ENCODE results near the gene EOLA2. TPM values are rescaled to one million over a fixed set of nuclear protein-coding genes. Genes with fewer than 3 reads are reported as not detected.

EOLA2 gene
- total and polyA plus RNA-seq, 2 of the 8 experiments (the other 6 are each of a cell fraction or from before 2014, with no cell fraction given) = 19.0 to 22.5 TPM

GRCh38 chrX:149938427-149938880, at the start of gene EOLA2 (continued):
- TF ChIP-seq, protein P1, sequence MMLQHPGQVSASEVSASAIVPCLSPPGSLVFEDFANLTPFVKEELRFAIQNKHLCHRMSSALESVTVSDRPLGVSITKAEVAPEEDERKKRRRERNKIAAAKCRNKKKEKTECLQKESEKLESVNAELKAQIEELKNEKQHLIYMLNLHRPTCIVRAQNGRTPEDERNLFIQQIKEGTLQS (IDR thresholded peaks at IDR 0.05; ENCODE audit: insufficient read depth, low read depth, low read length) = no peak
- TF ChIP-seq SP1 (IDR thresholded peaks at IDR 0.05; ENCODE audit: low read depth, low read length) = 0 out of 2 replicates have a peak, but pooled peaks have one; percentile 23
- TF ChIP-seq EZH2 (IDR thresholded peaks at IDR 0.05; ENCODE audit: low read depth, low read length, severe bottlenecking) = no peak
- TF ChIP-seq NANOG (IDR thresholded peaks at IDR 0.05; ENCODE audit: insufficient read depth, low read depth, low read length, poor library complexity, severe bottlenecking) = no peak
- 0 out of 2 replicates have a peak, but pooled peaks have one; percentile 12 for TF ChIP-seq TEAD4 (IDR thresholded peaks at IDR 0.05; ENCODE audit: low read depth, low read length)
- TF ChIP-seq TBP (IDR thresholded peaks at IDR 0.05; ENCODE audit: low read depth, low read length) = peak; percentile 28; the same call in 1 of the 2 replicates
- no peak for TF ChIP-seq EP300 (IDR thresholded peaks at IDR 0.05; ENCODE audit: borderline replicate concordance in 1 of 2, low read depth in 2 of 2, low read length in 2 of 2)
- TF ChIP-seq SIX5 (IDR thresholded peaks at IDR 0.05; ENCODE audit: low read depth, low read length) = no peak
- TF ChIP-seq FOSL1 (IDR thresholded peaks at IDR 0.05; ENCODE audit: insufficient read depth, low read depth, low read length) = no peak
- no peak for TF ChIP-seq NRF1 (IDR thresholded peaks at IDR 0.05; ENCODE audit: low read depth, low read length)
- no peak for TF ChIP-seq SIRT6 (IDR thresholded peaks at IDR 0.05; ENCODE audit: low read length)
- no peak for TF ChIP-seq RXRA (IDR thresholded peaks at IDR 0.05; ENCODE audit: insufficient read depth, low read depth, low read length)
- TF ChIP-seq, protein P2, sequence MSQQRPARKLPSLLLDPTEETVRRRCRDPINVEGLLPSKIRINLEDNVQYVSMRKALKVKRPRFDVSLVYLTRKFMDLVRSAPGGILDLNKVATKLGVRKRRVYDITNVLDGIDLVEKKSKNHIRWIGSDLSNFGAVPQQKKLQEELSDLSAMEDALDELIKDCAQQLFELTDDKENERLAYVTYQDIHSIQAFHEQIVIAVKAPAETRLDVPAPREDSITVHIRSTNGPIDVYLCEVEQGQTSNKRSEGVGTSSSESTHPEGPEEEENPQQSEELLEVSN (IDR thresholded peaks at IDR 0.05) = no peak
- TF ChIP-seq USF2 (IDR thresholded peaks at IDR 0.05; ENCODE audit: low read length) = no peak
- TF ChIP-seq TAF1 (IDR thresholded peaks at IDR 0.05; ENCODE audit: low read depth, low read length) = no peak
- TF ChIP-seq POLR2A (IDR thresholded peaks at IDR 0.05; ENCODE audit: control extremely low read depth in 1 of 2, low read depth in 2 of 2, low read length in 2 of 2) = no peak
- 0 out of 2 replicates have a peak, but pooled peaks have one; percentile 39 for TF ChIP-seq PHF8 (conservative IDR thresholded peaks at IDR 0.05; ENCODE audit: low read depth, low read length)
- 0 out of 2 replicates have a peak, but pooled peaks have one; percentile 49 for TF ChIP-seq ATF2 (IDR thresholded peaks at IDR 0.05; ENCODE audit: low read length)
- no peak for TF ChIP-seq JUND (IDR thresholded peaks at IDR 0.05; ENCODE audit: low read length)
- no peak for TF ChIP-seq SIN3A (conservative IDR thresholded peaks at IDR 0.05 in 1 of 2, IDR thresholded peaks at IDR 0.05 in 1 of 2; ENCODE audit: low read depth in 1 of 2, low read length in 2 of 2)
- no peak for TF ChIP-seq BRCA1 (IDR thresholded peaks at IDR 0.05; ENCODE audit: low read depth, low read length)
